Mesenchymal stem cell (in vitro differentiated cells and primary cell): ENCODE results near the gene IKBIP.
"Not testable (repeated sequence)": the region's sequence is repeated elsewhere in the genome, so short reads cannot be mapped to it uniquely, and the experiment has no call there.

Experiments
- DNase-seq: peaks from one replicate; pipeline ENCODE4 v3.0.0-alpha.2; 2013
- H2AFZ ChIP-seq: one replicate; pipeline ENCODE4 v1.6.1; 2013; ENCODE audit warnings: low read depth, mild to moderate bottlenecking, control low read depth, inconsistent platforms, low read length, moderate library complexity
- H2AK5ac ChIP-seq: 2 replicates; pipeline ENCODE4 v1.6.1; 2013; ENCODE audit warnings: low read length, moderate library complexity, mild to moderate bottlenecking, inconsistent platforms; ENCODE audit not compliant: severe bottlenecking
- H2BK120ac ChIP-seq: one replicate; pipeline ENCODE4 v1.6.1; 2013; ENCODE audit warnings: low read depth, mild to moderate bottlenecking, inconsistent platforms, low read length, moderate library complexity
- H2BK12ac ChIP-seq, 2 experiments: one replicate each; pipeline ENCODE4 v1.6.1; 2013; ENCODE audit warnings: inconsistent platforms in 2 of 2, low read length in 2 of 2, mild to moderate bottlenecking in 2 of 2, moderate library complexity in 2 of 2, control low read depth in 1 of 2
- H2BK15ac ChIP-seq: one replicate; pipeline ENCODE4 v1.6.1; 2013; ENCODE audit warnings: mild to moderate bottlenecking, low read depth, inconsistent platforms; ENCODE audit not compliant: poor library complexity, severe bottlenecking
- H2BK5ac ChIP-seq: 2 replicates; pipeline ENCODE4 v1.6.1; 2013; ENCODE audit warnings: low read depth, mild to moderate bottlenecking, low read length, control low read depth, inconsistent platforms; ENCODE audit not compliant: poor library complexity, severe bottlenecking
- H3K14ac ChIP-seq, 2 experiments: one replicate each; pipeline ENCODE4 v1.6.1; 2013; ENCODE audit warnings: inconsistent platforms in 2 of 2, low read length in 2 of 2, control low read depth in 1 of 2, mild to moderate bottlenecking in 1 of 2, moderate library complexity in 1 of 2
- H3K18ac ChIP-seq, 2 experiments: one replicate each; pipeline ENCODE4 v1.6.1; 2013; ENCODE audit warnings: inconsistent platforms in 2 of 2, low read length in 2 of 2, control low read depth in 1 of 2, low read depth in 1 of 2, mild to moderate bottlenecking in 1 of 2
- H3K23ac ChIP-seq, 2 experiments: one replicate each; pipeline ENCODE4 v1.6.1; 2013; ENCODE audit warnings: inconsistent platforms in 2 of 2, low read length in 2 of 2, mild to moderate bottlenecking in 2 of 2, moderate library complexity in 2 of 2, control low read depth in 1 of 2
- H3K27ac ChIP-seq: 2 replicates; pipeline ENCODE4 v1.5.1; 2013; ENCODE audit warnings: mild to moderate bottlenecking, moderate library complexity, low read length, control low read depth, inconsistent platforms; ENCODE audit not compliant: poor library complexity, severe bottlenecking
- H3K27me3 ChIP-seq, 2 experiments: 2 replicates each; pipeline versions ENCODE4 v1.6.1 to v1.7.0; 2013; ENCODE audit warnings: low read length in 2 of 2, mild to moderate bottlenecking in 2 of 2, moderate library complexity in 2 of 2, control low read depth in 1 of 2, inconsistent platforms in 1 of 2; ENCODE audit not compliant: control insufficient read depth in 1 of 2, insufficient read depth in 1 of 2
- H3K36me3 ChIP-seq, 2 experiments: 2 replicates each; pipeline versions ENCODE4 v1.6.1 to v1.7.0; 2013; ENCODE audit warnings: low read length in 2 of 2, control low read depth in 1 of 2, inconsistent platforms in 1 of 2, low read depth in 1 of 2, mild to moderate bottlenecking in 1 of 2; ENCODE audit not compliant: insufficient read depth in 2 of 2, control insufficient read depth in 1 of 2
- H3K4ac ChIP-seq, 2 experiments: one replicate each; pipeline ENCODE4 v1.6.1; 2013; ENCODE audit warnings: inconsistent platforms in 2 of 2, low read length in 2 of 2, mild to moderate bottlenecking in 2 of 2, moderate library complexity in 2 of 2, control low read depth in 1 of 2, low read depth in 1 of 2
- H3K4me1 ChIP-seq: 2 replicates; pipeline ENCODE4 v1.6.1; 2013; ENCODE audit warnings: low read depth, low read length, control low read depth; ENCODE audit not compliant: control insufficient read depth, insufficient read depth
- H3K4me2 ChIP-seq: 2 replicates; pipeline ENCODE4 v1.6.1; 2013; ENCODE audit warnings: low read length, mild to moderate bottlenecking, inconsistent platforms; ENCODE audit not compliant: poor library complexity, severe bottlenecking
- H3K4me3 ChIP-seq, 2 experiments: 2 replicates each; pipeline versions ENCODE4 v1.5.1 to v1.7.0; 2013; ENCODE audit warnings: low read length in 2 of 2, mild to moderate bottlenecking in 2 of 2, control low read depth in 1 of 2, low read depth in 1 of 2; ENCODE audit not compliant: insufficient read depth in 1 of 2
- H3K79me1 ChIP-seq: replicated peaks from 2 replicates; pipeline ENCODE4 v1.6.1; 2013; ENCODE audit warnings: mild to moderate bottlenecking, control low read depth, low read length, inconsistent platforms; ENCODE audit not compliant: poor library complexity, severe bottlenecking
- H3K9ac ChIP-seq: 2 replicates; pipeline ENCODE4 v1.7.0; 2013; ENCODE audit warnings: mild to moderate bottlenecking, low read length, moderate library complexity
- H3K9me3 ChIP-seq: 2 replicates; pipeline ENCODE4 v1.7.0; 2013; ENCODE audit warnings: mild to moderate bottlenecking, low read length; ENCODE audit not compliant: control insufficient read depth
- H4K8ac ChIP-seq: one replicate; pipeline ENCODE4 v1.6.1; 2013; ENCODE audit warnings: inconsistent platforms, mild to moderate bottlenecking, low read length, moderate library complexity
- H4K91ac ChIP-seq: one replicate; pipeline ENCODE4 v1.6.1; 2013; ENCODE audit warnings: mild to moderate bottlenecking, low read length, inconsistent platforms
- WGBS: methylation state at CpG from one replicate; pipeline ENCODE4 v1.1.7; 2013; ENCODE audit warnings: mixed read lengths; 5-methylcytosine and 5-hydroxymethylcytosine counted together

IKBIP gene

DNA sequence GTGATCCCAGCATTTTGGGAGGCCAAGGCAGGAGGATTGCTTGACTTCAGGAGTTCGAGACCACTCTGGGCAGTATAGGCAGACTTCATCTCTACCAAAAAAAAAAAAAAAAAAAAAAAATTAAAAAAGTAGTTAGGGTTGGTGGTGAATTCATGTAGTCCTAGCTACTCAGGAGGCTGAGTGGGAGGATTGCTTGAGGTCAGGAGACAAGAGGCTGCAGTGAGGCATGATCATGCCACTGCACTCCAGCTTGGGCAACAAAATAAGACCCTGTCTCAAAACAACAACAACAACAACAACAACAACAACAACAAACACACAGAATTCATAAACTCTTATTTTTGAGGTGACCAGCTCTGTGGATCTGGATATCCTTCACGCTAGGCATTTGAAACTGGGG is 34.0 kb downstream of the IKBIP start:
- H2AFZ ChIP-seq = no peak overlapping the region
- peaks cover 6 to 16% of the 10 kb centered on the region in 2 experiments for H3K36me3 ChIP-seq
- no peak overlapping the region for H2BK5ac ChIP-seq
- H3K4me1 ChIP-seq = no peaks in the 10 kb centered on the region
- no peak overlapping the region for H3K4me3 ChIP-seq
- H3K18ac ChIP-seq = no peak overlapping the region
- H3K4ac ChIP-seq = no peak overlapping the region
- no peak overlapping the region for H2BK120ac ChIP-seq
- H3K14ac ChIP-seq = no peak overlapping the region
- no peak overlapping the region for H4K91ac ChIP-seq
- no peak overlapping the region for H2BK15ac ChIP-seq
- no peak overlapping the region for H3K4me2 ChIP-seq
- H4K8ac ChIP-seq = no peak overlapping the region
- H3K27me3 ChIP-seq = no peaks in the 10 kb centered on the region
- H3K9ac ChIP-seq = no peak overlapping the region
- no CpG with 5 or more reads among the region's 2 CpGs for WGBS
- H3K9me3 ChIP-seq = no peaks in the 10 kb centered on the region
- H3K79me1 ChIP-seq = peaks cover 3% of the 10 kb centered on the region
- no peak overlapping the region for H2BK12ac ChIP-seq
- no peak overlapping the region for H2AK5ac ChIP-seq
- H3K27ac ChIP-seq = no peak overlapping the region
- no peak overlapping the region for H3K23ac ChIP-seq
- no peak for DNase-seq

DNA sequence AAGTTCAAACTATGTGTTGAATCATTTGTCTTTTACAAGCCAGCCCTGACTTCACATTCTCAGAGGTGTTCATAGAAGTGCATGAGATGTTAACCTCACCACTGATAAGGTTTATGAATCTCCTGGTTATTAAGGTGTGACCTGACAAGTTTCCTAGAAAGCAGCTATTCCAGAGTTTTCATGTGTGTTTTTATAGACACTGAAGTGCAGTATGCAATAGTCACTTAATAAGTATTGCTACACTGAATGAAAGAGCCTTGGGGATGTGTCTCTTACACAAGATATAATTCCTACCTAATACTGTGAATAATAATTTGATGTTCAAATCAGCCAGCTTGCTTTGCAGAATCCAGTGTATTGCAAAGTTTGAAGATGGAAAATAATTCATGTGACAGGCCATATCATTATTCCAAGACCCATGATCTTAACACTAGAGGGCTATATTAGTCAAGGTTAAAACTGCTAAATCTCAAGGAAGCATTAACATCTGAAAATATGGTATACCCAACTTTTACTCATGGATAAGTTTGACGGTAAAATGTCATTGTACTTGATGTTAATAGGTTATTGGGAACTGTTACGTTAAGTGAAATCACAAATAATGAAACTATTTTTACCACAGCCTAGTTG is 38.1 kb downstream of the IKBIP start:
- Histone ChIP-seq H3K23ac (no peak overlapping the region), H3K14ac (no peak overlapping the region), H2BK15ac (no peak overlapping the region), H2AFZ (no peak overlapping the region), H2BK12ac (no peak overlapping the region), H3K9ac (no peak overlapping the region), H3K27ac (no peak overlapping the region), H3K27me3 (no peaks in the 10 kb centered on the region), H3K4me2 (no peak overlapping the region), H3K18ac (no peak overlapping the region), H4K8ac (no peak overlapping the region), H3K79me1 (no peaks in the 10 kb centered on the region), H3K4me3 (no peak overlapping the region), H2AK5ac (no peak overlapping the region), H2BK5ac (no peak overlapping the region), H3K9me3 (no peaks in the 10 kb centered on the region), H3K36me3 (peaks cover 14 to 38% of the 10 kb centered on the region in 2 experiments), H2BK120ac (no peak overlapping the region), H3K4me1 (no peaks in the 10 kb centered on the region), H3K4ac (no peak overlapping the region), H4K91ac (no peak overlapping the region)
- DNase-seq = no peak
- no CpG with 5 or more reads among the region's 2 CpGs for WGBS

- Histone ChIP-seq H3K4ac (no peak overlapping the region), H2BK12ac (no peak overlapping the region)
- 97% methylated on average over 8 of the region's 8 CpGs for WGBS
These were observed 42.7 kb downstream of the IKBIP start for GRCh38 chr12:98601924-98602323.

DNA sequence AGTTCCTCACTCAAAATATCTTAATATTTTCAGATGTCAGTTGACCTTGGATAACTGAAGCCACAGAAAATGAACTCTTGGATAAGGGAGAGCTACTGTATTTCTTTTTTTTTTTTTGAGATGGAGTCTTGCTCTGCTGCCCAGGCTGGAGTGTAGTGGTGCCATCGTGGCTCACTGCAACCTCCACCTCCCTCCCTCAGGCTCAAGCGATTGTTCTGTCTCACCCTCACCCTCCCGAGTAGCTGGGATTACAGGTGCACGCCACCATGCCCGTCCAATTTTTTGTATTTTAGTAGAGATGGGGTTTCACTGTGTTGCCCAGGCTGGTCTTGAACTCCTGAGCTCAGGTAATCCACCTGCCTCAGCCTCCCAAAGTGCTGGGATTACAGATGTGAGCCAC is 47.3 kb downstream of the IKBIP start:
- H3K79me1 ChIP-seq, H2BK5ac ChIP-seq, H2BK12ac ChIP-seq, DNase-seq, H4K8ac ChIP-seq, H3K18ac ChIP-seq, H3K4me3 ChIP-seq, H3K9me3 ChIP-seq, H2AFZ ChIP-seq, H2AK5ac ChIP-seq, H2BK15ac ChIP-seq, H3K4ac ChIP-seq, H4K91ac ChIP-seq, H3K4me2 ChIP-seq, H3K4me1 ChIP-seq, H3K27ac ChIP-seq, H3K14ac ChIP-seq, H3K9ac ChIP-seq, H3K27me3 ChIP-seq, H2BK120ac ChIP-seq, H3K23ac ChIP-seq: not testable (repeated sequence)
- 96% methylated on average over 4 of the region's 5 CpGs for WGBS
- peaks cover 31 to 67% of the 10 kb centered on the region in 2 experiments for H3K36me3 ChIP-seq

More at GRCh38 chr12:98601924-98602323, 42.7 kb downstream of the IKBIP start:
- no peaks in the 10 kb centered on the region for H3K79me1 ChIP-seq
- no peak overlapping the region for H3K14ac ChIP-seq
- no peak overlapping the region for H4K8ac ChIP-seq
- no peak overlapping the region for H2BK120ac ChIP-seq
- H2AFZ ChIP-seq = no peak overlapping the region
- no peak overlapping the region for H3K23ac ChIP-seq
- no peak overlapping the region for H3K4me3 ChIP-seq
- no peak overlapping the region for H2BK15ac ChIP-seq
- H2BK5ac ChIP-seq = no peak overlapping the region
- H3K9me3 ChIP-seq = no peaks in the 10 kb centered on the region
- H2AK5ac ChIP-seq = no peak overlapping the region
- no peak overlapping the region for H3K27ac ChIP-seq
- H3K27me3 ChIP-seq = no peaks in the 10 kb centered on the region
- peaks cover 37 to 80% of the 10 kb centered on the region in 2 experiments for H3K36me3 ChIP-seq
- H3K4me2 ChIP-seq = no peak overlapping the region
- DNase-seq = no peak
- no peak overlapping the region for H3K9ac ChIP-seq
- H4K91ac ChIP-seq = no peak overlapping the region
- no peak overlapping the region for H3K18ac ChIP-seq
- H3K4me1 ChIP-seq = peaks cover 3% of the 10 kb centered on the region
